NCI-H1694 (cell line): ENCODE data around the gene MTUS2.

Experiments
- DNase-seq: peaks from one replicate; lab custom pipeline; 2025; lab: John Stamatoyannopoulos, UW

MTUS2 gene

DNA sequence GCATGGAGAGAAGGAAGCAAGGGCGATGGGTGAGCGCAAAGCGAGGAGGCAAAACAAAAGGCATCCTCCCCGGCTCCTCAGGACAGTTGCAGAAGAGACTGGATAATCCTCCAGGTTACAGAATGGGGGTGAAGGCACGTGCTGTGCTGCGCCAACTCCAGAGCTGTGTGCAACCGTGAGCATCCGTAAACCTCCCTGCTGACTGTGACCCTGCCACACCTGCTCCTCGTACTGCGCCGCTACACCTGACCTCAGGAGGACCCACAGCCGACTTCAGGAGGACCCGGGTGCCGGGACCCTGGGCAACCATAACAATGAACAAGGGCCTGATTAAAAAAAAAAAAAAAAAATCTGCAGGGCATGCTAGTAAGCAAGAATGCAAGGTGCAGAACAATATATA, 706.6 kb downstream of the MTUS2 start:
- DNase-seq, result no peak

DNA sequence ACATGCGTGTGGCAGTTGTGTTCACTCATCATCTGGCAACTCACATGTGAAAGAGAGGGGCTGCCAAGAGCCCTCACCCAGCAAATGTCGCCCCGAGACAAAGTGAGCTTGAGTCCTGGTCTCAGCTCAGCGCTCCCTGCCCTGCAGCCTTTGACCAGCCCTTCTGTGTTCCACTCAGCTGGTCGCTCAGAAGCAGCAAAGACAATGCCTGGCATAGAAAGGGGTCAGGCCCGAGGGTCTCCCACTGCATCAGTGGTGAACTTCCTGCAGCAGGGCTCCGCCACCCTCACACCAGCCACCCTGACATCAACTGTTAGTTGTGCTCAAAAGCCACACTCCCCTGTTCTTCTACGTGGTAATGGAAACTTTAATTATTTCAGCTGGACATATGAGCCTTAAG, 707.4 kb downstream of the MTUS2 start:
- DNase-seq, result no peak

DNA sequence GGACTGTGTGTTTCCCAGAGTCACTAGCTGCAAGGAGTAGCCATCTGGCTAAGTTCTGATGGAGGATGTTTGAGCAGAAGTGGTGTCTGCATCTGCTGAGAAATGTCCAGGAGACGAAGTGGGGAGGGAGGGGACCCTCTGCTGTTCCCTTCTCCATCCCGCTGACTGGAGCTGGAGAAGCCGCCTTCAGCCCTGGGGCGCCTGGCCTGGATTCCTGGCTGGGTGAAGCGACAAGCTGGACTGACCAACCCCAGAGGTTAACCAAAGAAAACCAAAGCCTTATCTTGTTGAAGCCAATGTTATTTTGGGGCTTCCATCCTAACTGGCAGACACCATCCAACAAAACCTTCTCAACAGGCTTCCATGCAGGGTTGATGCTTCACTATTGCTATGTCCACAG, 707.8 kb downstream of the MTUS2 start:
- no peak for DNase-seq

DNA sequence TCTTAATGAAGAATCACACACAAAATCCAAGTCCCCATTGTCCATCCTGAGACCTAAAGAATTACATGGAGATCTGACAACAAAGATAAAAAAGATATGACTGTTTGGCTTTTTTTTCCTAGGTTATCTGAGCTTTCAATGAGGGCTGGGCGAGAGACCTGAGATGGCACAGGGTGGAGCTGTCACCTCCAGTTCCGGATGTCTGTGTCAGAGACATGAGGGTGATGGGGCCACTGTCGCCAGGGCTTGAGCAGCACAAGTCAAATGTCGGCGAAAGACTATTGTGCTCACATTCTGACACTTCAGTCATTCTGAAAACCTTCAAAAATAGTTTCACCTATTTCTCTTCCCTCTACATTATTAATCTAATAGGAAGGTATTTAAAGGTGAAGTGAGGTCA, 709.6 kb downstream of the MTUS2 start:
- DNase-seq, result no peak

DNA sequence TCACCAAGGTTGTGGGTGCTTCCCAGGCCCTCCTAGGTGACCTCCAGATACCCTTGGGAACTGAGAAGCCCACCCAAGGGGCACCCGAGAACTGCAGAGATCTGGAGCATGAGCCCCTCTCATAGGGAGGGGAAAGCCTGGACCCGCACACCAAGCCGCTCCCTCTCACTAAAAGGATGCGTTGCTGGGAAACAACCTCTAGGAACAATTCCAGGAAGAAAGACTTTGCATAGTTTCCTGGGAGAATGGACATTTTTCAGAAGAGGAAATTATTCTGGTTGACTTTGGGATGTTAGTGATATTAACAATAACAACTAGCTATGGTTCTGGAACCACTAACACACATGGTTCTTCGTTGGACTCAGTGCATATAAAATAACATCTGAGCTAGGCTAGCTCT, 710.8 kb downstream of the MTUS2 start:
- no peak for DNase-seq

DNA sequence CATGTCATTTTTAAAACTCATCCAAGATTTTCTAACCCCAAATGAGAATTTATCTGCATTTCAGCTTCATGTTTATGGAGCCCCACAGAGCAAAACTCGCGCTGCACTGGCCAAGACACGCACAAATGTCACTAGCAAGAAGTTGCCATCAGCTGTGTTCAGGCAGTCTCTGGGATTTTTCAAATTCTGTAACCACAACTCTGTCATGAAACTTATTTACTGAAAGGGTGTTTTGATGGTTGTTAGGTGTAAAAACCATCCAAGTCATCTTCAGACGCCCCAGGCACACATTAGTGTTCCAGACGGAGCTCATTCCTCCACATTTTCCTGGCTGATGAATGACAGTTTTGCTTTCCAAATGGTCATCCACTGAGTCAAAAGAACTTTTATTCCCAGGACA, 712.0 kb downstream of the MTUS2 start:
- no peak for DNase-seq

DNA sequence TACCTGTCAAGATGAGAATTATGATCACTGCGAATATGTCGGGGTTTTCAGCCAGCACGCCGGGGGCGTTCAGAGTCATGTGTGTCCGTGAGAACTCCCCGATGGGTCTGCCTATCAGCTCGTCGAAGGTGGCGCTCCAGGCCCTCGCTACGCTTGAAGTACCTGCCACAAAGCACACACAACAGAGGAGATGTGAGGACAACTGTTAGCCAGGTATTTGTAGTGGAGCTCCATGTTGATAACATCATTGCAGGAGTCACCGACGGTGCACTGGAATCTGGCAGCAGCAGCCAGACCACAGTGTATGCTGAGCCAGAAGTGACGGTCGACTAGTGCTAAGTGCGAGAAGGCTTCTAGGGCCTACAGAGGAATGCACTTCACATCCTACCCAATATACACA, 712.7 kb downstream of the MTUS2 start:
- no peak for DNase-seq

DNA sequence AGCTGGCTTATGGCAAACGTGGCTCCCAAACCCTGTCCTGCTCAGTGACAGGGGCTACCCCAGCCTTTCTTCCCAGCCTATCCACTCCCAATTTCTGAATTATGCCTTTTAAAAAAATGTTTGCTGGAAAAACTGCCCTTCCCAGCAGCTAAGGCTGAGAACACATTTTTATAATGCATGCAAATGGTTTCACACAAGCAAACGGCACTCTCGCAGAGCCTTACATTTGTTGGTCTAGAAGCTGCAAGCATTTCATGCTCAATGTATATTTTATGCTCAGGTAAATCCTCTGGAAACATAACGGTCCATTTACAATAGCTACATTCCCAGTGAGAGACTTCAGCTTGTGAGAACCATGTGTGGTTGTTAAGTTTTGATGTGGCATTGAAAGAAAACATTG, 713.9 kb downstream of the MTUS2 start:
- DNase-seq, result no peak

DNA sequence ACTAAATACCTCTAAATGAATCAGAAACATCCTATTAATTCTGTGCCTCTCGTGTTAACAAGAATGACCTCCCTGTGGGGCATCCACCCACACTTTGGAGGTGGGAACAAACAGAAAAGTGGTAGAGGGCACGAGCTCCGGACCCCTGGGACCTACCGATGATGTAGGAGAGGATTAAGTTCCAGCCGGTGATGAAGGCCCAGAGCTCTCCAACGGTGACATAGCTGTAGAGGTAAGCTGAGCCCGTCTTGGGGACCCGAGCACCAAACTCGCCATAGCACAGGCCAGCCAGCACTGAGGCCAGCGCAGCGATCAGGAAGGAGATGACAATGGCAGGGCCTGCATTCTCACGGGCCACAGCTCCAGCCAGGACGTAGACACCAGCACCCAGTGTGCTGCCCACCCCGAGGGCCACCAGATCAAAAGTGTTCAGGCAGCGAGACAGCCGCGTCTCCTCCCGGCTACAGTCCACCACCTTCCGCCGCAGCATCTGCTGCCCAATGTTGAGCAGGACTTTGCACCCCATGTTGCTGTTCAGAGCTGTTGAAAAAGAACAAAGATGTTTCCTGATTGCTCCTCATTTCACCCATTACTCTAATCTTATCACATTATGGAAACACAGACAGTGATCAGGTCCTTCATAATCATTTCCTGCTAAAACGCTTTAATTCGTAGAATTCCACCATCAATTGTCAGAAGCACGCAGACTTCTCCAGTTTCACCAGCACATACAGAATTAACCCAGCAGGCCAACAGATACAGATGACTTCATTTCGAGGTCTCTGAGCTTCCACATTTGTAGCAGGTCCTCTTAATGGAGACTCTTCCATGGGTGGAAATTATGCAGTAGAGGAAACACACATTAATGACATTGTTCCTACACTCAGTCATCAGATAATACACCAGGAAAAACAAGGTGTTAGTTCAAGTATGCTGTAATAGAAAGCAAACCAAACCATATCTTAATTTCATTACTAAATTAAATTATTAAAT, 715.8 kb downstream of the MTUS2 start:
- no peak for DNase-seq

DNA sequence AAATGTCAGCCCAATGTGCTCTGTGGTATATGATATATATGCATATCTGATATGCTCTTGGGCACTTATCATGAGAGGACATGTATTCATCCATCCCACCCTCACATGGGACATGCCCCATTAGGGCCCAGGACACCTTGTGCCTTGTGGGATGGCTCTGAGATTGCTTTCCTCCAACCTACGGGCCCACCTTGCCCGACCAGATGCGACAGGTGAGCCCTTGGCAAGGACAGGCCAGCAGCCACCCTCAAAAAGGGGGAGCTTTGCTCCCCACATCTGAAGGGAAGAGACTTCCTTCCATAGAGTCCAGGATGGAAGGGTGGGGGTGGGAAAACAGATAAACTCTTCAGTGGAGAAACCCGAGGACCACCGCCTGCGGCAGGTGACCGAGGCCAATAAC, 716.7 kb downstream of the MTUS2 start:
- DNase-seq, result no peak

DNA sequence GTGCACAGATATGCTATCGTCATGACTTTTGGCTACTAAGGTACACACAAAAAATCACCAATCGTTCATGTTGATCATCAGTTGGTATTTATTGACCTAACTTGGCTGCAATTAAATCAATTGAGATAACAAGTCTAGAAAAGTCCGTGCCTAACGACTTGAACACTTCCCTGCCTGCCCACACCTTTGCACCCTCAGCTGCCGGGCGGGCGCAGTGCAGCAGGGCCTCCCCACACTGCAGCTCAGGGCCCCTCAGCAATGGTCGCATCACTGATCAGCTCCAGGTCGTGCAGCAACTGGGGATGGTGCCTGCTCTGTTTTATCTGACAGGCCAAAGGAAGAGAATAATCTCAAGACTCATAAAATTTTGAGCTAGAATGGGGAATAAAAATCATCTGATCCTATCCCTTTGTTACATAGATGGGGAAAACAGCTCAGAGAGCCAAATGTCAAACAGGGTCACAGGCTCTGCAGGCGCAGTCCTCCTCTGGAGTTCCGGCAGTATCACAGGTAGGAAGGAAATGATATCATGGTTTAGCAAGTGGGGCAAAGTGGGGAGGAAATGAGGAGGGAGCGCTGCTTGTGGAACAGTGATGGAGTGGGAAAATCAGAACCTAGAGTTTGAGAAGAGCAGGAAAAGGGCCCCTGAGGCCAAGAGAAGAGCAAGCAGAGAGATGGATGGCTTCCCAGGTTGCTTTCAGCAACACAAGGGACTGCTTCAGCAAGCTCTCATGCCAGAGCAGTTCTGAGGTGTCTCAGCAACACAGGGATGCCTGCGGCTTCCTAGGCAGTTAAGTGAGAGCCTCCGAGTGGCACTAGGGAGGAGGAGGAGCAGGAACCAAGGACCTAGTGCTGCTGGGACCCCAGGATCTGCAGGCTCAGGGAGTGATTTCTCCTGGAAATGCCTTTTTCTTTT, 717.9 kb downstream of the MTUS2 start:
- DNase-seq, result no peak

DNA sequence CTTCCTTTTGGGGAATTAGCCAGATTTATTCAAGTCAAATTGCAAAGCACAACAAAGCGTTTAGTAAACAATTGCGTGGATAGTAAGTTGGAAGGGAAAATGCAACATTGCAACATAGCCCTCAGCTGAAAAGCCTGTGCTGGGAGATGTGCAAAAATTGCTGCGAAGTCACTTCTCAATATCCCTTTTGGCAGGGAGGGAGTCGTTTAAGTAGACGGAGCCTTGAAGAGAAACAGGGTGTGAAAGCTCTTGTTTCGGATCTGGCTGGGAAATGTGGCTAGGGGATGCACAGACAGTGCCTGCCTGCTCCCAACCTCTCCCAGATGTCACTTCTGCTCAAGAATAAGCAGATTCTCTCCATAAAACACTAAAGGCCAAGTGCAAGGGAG, 718.5 kb downstream of the MTUS2 start:
- no peak for DNase-seq

DNA sequence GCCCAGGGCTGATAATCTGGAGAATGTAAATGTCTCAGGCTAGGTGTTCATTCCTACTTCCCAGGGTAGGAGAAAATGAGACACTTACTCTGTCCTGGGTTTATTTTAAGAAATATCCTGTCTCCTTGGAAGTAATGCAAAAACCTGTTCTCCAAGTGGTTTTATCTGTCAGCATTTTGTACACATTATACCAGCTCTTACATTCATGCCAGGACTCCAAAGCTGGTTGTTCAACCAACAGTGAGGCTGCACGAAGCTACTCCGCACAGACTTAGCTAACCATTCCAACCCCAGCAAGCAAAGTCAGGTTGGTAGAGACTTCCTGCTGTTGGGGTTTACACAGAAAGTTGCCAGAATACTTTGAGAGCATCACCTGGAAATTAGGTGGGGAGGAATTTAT, 719.7 kb downstream of the MTUS2 start:
- DNase-seq, result no peak

DNA sequence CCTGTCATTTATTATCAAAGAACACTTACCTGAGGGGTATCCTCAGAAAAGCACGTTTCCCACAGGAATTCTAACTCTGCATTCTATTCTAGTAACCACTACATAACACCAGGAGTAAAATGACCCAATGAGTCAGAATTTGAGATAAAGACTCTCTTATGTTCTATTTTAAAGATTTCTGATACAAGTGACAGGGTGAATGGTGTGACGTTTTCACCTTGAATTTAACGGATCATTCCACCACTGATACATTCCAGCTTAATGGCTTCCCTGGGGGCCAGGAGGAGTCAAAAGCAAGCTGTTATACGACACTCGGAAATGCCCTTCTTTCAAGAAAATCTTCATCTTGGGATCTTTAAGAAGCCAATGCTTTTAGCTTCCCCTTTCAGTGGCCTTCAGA, 720.2 kb downstream of the MTUS2 start:
- DNase-seq, result no peak

DNA sequence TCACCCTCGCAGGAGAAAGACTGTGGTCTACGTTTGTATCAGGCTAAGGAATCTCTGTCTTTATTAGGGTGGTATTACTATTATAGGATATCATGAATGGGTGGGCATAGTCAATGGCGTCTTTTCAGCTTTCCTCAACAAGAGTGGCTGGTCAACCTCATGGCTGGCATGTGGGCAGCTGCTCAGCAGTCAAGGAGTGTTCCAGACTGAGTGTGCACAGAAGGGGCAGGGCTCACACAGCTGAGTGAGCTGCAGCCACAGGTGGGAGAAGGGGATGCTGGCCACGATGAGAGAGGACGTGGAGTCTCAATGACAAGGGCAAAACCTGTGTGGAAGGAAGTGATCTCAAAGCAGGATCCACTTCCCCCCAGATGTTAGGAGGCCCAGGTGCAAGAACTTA, 720.7 kb downstream of the MTUS2 start:
- DNase-seq, result no peak

DNA sequence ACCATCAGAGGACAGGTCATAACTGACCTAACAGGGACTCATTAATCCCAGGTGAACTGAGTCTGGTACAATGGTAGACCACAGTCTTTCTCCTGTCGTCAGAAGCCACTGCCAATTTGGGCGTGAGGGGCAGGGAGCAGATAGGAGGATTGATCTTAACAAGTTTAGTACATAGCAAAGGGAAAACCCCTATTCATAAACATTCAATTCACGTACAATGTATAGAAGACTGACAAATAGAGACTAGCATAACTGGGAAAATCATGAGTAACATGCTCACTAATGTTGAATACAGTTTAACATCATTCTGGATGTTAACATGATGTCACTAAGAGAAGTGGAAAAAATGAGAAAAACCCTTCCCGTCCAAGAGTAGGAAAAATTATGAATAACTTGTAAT, 721.3 kb downstream of the MTUS2 start:
- no peak for DNase-seq

DNA sequence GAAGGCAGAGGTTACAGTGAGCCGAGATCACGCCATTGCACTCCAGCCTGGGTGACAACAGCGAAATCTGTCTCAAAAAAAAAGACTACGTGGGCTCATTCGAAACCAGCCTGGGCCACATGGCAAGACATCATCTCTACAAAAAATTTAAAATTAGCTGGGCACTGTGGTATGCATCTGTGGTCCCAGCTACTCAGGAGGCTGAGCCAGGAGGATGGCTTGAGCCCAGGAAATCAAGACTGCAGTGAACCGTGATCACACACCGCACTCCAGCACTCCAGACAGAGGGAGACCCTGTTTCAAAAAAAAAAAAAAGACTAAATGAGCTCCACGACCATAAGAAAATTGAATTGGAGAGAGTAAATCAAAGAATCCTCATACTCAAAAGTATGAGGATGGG, 722.2 kb downstream of the MTUS2 start:
- DNase-seq, result no peak

DNA sequence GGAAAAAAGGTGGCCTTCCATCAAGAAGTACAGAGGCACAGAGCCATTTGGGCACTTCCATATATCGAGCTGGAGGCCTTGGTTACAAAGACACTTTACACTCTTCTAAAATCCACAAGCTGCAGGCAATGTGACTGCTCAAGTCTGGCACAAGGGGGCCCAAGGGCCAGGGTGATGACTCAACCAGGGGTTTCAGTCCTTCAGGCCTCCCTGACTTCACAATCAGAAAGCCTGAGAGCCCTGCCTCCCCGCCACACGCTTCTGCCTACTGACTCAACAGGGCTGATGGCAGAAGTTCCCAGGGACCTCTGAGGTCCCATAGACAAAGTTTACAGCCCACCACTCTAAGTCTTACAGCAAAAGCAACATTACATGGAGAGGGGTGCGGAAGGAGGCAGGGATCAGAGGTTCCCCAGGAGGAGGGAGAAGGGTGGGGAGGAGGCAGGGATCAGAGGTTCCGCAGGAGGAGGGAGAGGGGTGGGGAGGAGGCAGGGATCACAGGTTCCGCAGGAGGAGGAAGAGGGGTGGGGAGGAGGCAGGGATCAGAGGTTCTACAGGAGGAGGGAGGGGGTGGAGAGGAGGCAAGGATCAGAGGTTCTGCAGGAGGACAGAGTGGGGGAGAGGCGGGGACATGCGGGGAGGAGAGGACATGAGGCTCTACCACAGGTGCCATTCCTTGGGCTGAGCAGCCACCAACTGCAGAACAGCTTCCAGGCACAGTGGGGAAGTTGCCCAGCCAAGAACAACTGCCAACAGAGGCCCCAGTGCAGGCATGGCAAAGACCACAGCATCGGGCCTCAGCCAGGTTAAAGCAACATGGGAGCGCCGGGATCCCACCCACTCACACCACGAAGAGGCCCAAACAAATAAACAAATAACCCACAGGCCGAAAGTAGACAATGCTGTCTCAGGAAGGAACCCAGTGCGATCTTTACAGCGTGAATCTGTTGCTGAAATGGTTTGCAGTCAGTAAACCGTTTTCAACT, 723.4 kb downstream of the MTUS2 start:
- no peak for DNase-seq

DNA sequence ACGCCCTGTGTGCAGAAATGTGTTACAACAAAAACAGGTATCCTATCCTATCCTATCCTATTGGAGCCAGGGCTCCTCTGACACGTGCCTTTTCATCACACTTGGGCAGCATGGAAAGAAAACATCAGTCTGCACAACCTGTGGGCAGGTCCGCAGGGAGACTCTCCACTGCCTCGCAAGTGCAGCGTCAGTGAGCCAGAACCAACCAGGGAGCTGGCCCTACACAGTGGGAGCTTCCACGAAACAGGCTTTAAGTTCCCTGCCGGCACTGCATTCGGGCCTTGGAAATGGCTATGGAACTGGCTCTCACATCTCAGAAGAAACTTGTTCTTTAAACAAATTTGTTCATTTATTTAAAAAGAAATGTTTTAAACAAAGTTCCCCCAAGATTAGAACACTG, 725.8 kb downstream of the MTUS2 start:
- DNase-seq, result no peak

DNA sequence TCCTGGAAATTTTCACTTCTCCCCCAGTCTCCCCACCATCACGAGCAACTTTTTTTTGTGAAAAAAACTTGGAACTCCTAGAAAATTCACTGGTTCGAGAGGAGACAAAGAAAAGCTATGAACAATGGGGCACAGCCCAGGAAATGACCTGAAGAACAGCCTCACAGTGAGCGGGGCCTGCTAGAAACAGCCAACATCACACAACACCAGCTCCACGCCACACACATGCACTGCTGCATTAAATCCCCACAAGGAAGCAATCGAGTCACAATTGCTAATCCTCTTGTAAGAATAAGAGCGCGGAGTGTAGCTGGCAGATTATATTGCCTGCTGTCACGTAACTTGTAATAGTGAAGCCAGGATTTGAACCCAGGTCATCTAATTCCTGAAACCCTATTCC, 726.5 kb downstream of the MTUS2 start:
- DNase-seq, result no peak

DNA sequence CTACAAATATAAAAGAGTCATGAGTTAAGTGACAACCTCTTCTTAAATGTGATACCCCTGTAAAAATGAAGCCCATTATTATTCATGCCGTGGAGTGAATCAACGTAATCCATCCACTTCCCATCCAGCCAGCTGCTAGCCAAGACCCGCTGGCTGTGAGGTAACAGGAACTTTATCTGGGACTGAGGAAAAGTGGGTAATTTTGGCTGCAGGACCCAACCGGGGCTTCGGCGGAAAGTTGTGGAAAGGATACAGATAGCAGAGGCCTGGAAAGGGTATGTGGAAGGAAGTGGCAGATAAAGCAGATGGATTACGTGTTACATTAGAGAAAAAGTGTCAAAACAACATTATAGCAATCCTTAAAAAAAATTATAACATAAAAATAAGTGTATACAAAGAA, 727.0 kb downstream of the MTUS2 start:
- no peak for DNase-seq

DNA sequence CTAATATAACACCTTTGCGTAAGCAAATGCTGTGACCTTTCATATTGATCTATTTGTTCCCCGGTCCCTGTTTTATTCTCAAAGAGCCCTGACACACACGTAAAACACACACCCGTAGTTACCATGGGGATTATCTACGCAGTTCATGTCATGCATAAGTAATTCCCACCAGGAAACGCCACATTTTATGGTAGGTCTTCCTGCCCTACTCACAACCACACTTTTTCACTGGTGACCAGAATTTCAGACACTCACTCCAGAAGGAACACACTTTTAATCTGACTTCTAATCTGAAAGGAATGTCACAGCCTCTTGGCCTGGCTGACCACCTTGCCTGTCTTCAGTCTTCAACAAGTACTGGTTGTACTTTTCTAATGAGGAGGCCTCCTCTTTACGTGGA, 728.6 kb downstream of the MTUS2 start:
- no peak for DNase-seq
